ENCODE measurements around the gene KLHDC3.

GRCh38 chr6:43007126-43007525 lies 6.9 kb upstream of the KLHDC3 start:
- TF ChIP-seq CTCF (IDR thresholded peaks at IDR 0.05) (no peak), EZH2 (IDR thresholded peaks at IDR 0.05; ENCODE audit: borderline replicate concordance, insufficient read depth, low read depth, low read length, poor library complexity, severe bottlenecking) (no peak)
